OCI-LY1 (cell line): ENCODE data around the gene LAMC3.

Source experiments
- H2AFZ ChIP-seq: fragments of 200-600 bp; sonication (generic), shearing (Covaris generic); 2 replicates; pipeline ENCODE4 v1.6.0; 2014; ENCODE audit warnings: antibody characterized with exemption, mild to moderate bottlenecking, low read length
- H3F3A ChIP-seq: fragments of 200-600 bp; sonication (generic), shearing (Covaris generic); 2 replicates; pipeline ENCODE4 v1.6.0; 2014; ENCODE audit warnings: mild to moderate bottlenecking, antibody characterized with exemption, low read length, moderate library complexity; ENCODE audit not compliant: insufficient read depth
- H3K27ac ChIP-seq: fragments of 200-600 bp; sonication (generic); 2 replicates; pipeline ENCODE4 v1.5.1; 2014; ENCODE audit warnings: low read length, mixed run types, mild to moderate bottlenecking, low read depth; ENCODE audit not compliant: poor library complexity, severe bottlenecking
- H3K27me3 ChIP-seq: fragments of 200-600 bp; sonication (generic); 2 replicates; pipeline ENCODE4 v1.6.0; 2014; ENCODE audit warnings: antibody characterized with exemption, mild to moderate bottlenecking, low read length, moderate library complexity; ENCODE audit not compliant: insufficient read depth
- H3K36me3 ChIP-seq: fragments of 200-600 bp; sonication (generic); 2 replicates; pipeline ENCODE4 v1.6.1; 2014; ENCODE audit warnings: mild to moderate bottlenecking, antibody characterized with exemption, low read length, moderate library complexity, mixed read lengths; ENCODE audit not compliant: insufficient read depth
- H3K4me1 ChIP-seq: fragments of 200-600 bp; sonication (generic); 2 replicates; pipeline ENCODE4 v1.5.1; 2014; ENCODE audit warnings: mild to moderate bottlenecking, low read length, moderate library complexity; ENCODE audit not compliant: insufficient read depth, severe bottlenecking
- H3K4me2 ChIP-seq: fragments of 200-600 bp; sonication (generic), shearing (Covaris generic); 2 replicates; pipeline ENCODE4 v1.6.1; 2014; ENCODE audit warnings: low read length
- H3K4me3 ChIP-seq: fragments of 200-600 bp; sonication (generic); 2 replicates; pipeline ENCODE4 v1.5.1; 2014; ENCODE audit warnings: low read length, low read depth, mild to moderate bottlenecking, mixed read lengths; ENCODE audit not compliant: poor library complexity, severe bottlenecking
- H3K79me2 ChIP-seq: fragments of 200-600 bp; shearing (Covaris generic); 2 replicates; pipeline ENCODE4 v1.6.1; 2016; ENCODE audit warnings: mixed run types, low read length, mixed read lengths; ENCODE audit not compliant: insufficient read depth
- H3K9ac ChIP-seq: fragments of 200-600 bp; sonication (generic), shearing (Covaris generic); 2 replicates; pipeline ENCODE4 v1.6.1; 2014; ENCODE audit warnings: mild to moderate bottlenecking, low read length, mixed read lengths
- H3K9me2 ChIP-seq: fragments of 200-600 bp; sonication (generic), shearing (Covaris generic); 2 replicates; pipeline ENCODE4 v1.6.1; 2014; ENCODE audit warnings: low read depth, mild to moderate bottlenecking, low read length, mixed read lengths
- H3K9me3 ChIP-seq: fragments of 200-600 bp; shearing (Covaris generic); 2 replicates; pipeline ENCODE4 v1.6.1; 2014; ENCODE audit warnings: low read length, mixed read lengths
- H4K20me1 ChIP-seq: fragments of 200-600 bp; sonication (generic), shearing (Covaris generic); 2 replicates; pipeline ENCODE4 v1.6.0; 2016; ENCODE audit warnings: mild to moderate bottlenecking, low read length; ENCODE audit not compliant: insufficient read depth
- CTCF ChIP-seq: fragments of 200-600 bp; sonication (generic), shearing (Covaris generic); IDR thresholded peaks from 2 replicates; pipeline ENCODE4 v1.5.1; 2017; ENCODE audit warnings: mild to moderate bottlenecking, antibody characterized with exemption, low read length, moderate library complexity, mixed read lengths
- EZH2 ChIP-seq: fragments of 200-600 bp; sonication (generic), shearing (Covaris generic); IDR thresholded peaks from 2 replicates; pipeline ENCODE4 v1.8.0; 2017; ENCODE audit warnings: borderline replicate concordance, mixed run types, mild to moderate bottlenecking, antibody characterized with exemption, low read length, moderate library complexity, mixed read lengths

LAMC3 gene

GRCh38 chr9:131116281-131117120 is 107.5 kb downstream of the LAMC3 start:
- H3K27ac ChIP-seq = no peak overlapping the region

DNA sequence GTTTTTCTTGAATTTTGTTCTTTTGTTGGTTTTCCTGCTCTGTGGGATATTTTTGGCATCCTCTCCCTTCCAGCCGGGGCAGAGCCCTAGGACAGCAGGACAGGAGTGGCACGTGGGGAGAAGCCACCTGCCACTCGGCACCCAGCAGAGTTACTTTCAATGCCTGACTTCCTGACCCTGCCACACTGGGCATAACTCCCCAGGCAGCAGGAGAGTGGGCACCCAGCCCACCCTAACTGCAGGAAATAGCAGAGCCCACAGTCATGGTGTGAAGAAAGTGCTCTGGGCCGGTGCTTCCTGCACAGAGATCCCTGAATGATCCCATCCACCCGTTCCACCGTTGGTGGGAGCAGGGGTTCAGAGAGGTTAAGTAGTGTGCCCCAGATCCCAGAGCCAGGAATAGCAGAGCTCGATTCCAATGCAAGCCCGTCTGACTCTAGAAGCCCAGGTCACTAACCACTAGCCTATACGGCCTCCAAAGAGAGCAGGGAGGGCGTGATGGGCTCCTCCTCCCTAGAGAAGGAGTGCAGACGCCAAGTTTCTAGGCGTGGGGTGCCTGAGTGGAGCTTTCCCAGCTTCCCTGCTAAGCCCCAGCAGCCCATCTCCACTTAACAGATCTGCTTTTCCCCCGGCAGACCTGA is 108.3 kb downstream of the LAMC3 start:
- Histone ChIP-seq H3K27ac (no peak overlapping the region), H3K27me3 (peaks cover 11% of the 10 kb centered on the region; the same call in 1 of the 2 replicates), H3F3A (no peaks in the 10 kb centered on the region), H3K36me3 (no peaks in the 10 kb centered on the region), H3K4me3 (no peak overlapping the region), H3K9ac (no peak overlapping the region), H3K9me3 (no peaks in the 10 kb centered on the region), H3K4me2 (no peak overlapping the region), H3K9me2 (no peaks in the 10 kb centered on the region), H3K4me1 (no peaks in the 10 kb centered on the region), H3K79me2 (no peaks in the 10 kb centered on the region), H4K20me1 (no peaks in the 10 kb centered on the region), H2AFZ (no peak overlapping the region)
- no peak for TF ChIP-seq CTCF
- TF ChIP-seq EZH2 = no peak

More at GRCh38 chr9:131116281-131117120, 107.5 kb downstream of the LAMC3 start:
- Histone ChIP-seq H3K9me3 (no peaks in the 10 kb centered on the region), H3F3A (no peaks in the 10 kb centered on the region), H3K4me2 (no peak overlapping the region), H3K9me2 (no peaks in the 10 kb centered on the region), H3K79me2 (no peaks in the 10 kb centered on the region), H3K27me3 (peaks cover 11% of the 10 kb centered on the region; the same call in 1 of the 2 replicates), H4K20me1 (no peaks in the 10 kb centered on the region), H3K4me3 (no peak overlapping the region), H3K9ac (no peak overlapping the region), H3K4me1 (no peaks in the 10 kb centered on the region), H3K36me3 (no peaks in the 10 kb centered on the region), H2AFZ (no peak overlapping the region)
- TF ChIP-seq CTCF = no peak
- TF ChIP-seq EZH2 = no peak

- Histone ChIP-seq H3K9me2 (no peaks in the 10 kb centered on the region), H4K20me1 (no peaks in the 10 kb centered on the region), H3K27ac (no peak overlapping the region), H2AFZ (no peak overlapping the region), H3K36me3 (no peaks in the 10 kb centered on the region), H3K79me2 (no peaks in the 10 kb centered on the region), H3F3A (no peaks in the 10 kb centered on the region), H3K4me3 (no peak overlapping the region), H3K27me3 (peaks cover 11% of the 10 kb centered on the region; the same call in 1 of the 2 replicates), H3K4me1 (no peaks in the 10 kb centered on the region), H3K4me2 (no peak overlapping the region), H3K9me3 (no peaks in the 10 kb centered on the region), H3K9ac (no peak overlapping the region)
- TF ChIP-seq CTCF = no peak
- no peak for TF ChIP-seq EZH2
Observed at GRCh38 chr9:131117762-131118145, 108.8 kb downstream of the LAMC3 start.
